OCI-LY7 (cell line): ENCODE results near the gene EIF3L. TPM values are rescaled to one million over a fixed set of nuclear protein-coding genes. Genes with fewer than 3 reads are reported as not detected.
A peak's percentile ranks its signal among the peaks of the same experiment; 100 is the strongest.

Experiments
- BruUV-seq: library from RNA; stranded (reverse); fragments of 400-500 nt; replicated peaks from 2 replicates; lab custom pipeline; 2021; lab: Mats Ljungman, UMichigan
- CTCF ChIA-PET: fragments of 300-600 bp; sonication (Branson Sonifier 250); formaldehyde crosslinking; loops from one replicate; lab custom pipeline; 2022; ENCODE audit warnings: antibody characterized with exemption; ENCODE audit not compliant: unreplicated experiment; lab: Charles Lee
- POLR2A ChIA-PET: fragments of 300-600 bp; sonication (Branson Sonifier 250); formaldehyde crosslinking; loops from one replicate; lab custom pipeline; 2022; ENCODE audit warnings: antibody characterized with exemption; lab: Charles Lee
- DNase-seq: peaks from one replicate; pipeline ENCODE4 v3.0.0-alpha.2; 2015; ENCODE audit warnings: low spot score
- H2AFZ ChIP-seq: fragments of 200-600 bp; sonication (generic), shearing (Covaris generic); 2 replicates; pipeline ENCODE4 v1.6.1; 2014; ENCODE audit warnings: mild to moderate bottlenecking, antibody characterized with exemption, low read length, moderate library complexity
- H3K27ac ChIP-seq: fragments of 200-600 bp; sonication (generic); 2 replicates; pipeline ENCODE4 v1.5.1; 2014; ENCODE audit warnings: mixed run types, low read depth, mild to moderate bottlenecking, moderate library complexity, low read length, inconsistent platforms; ENCODE audit not compliant: poor library complexity, severe bottlenecking
- H3K36me3 ChIP-seq: fragments of 200-600 bp; sonication (generic); 2 replicates; pipeline ENCODE4 v1.6.1; 2014; ENCODE audit warnings: mild to moderate bottlenecking, antibody characterized with exemption, low read length, moderate library complexity, mixed read lengths; ENCODE audit not compliant: insufficient read depth
- H3K4me1 ChIP-seq: fragments of 200-600 bp; sonication (generic); 2 replicates; pipeline ENCODE4 v1.5.1; 2014; ENCODE audit warnings: mild to moderate bottlenecking, low read length; ENCODE audit not compliant: insufficient read depth, poor library complexity, severe bottlenecking
- H3K4me2 ChIP-seq: fragments of 200-600 bp; sonication (generic); 2 replicates; pipeline ENCODE4 v1.6.1; 2014; ENCODE audit warnings: mild to moderate bottlenecking, low read length
- H3K4me3 ChIP-seq: fragments of 200-600 bp; sonication (generic); 2 replicates; pipeline ENCODE4 v1.5.1; 2014; ENCODE audit warnings: mild to moderate bottlenecking, low read depth, low read length; ENCODE audit not compliant: poor library complexity, severe bottlenecking
- H3K79me2 ChIP-seq: fragments of 200-600 bp; sonication (generic); 2 replicates; pipeline ENCODE4 v1.6.1; 2016; ENCODE audit warnings: low read depth, mild to moderate bottlenecking, low read length, moderate library complexity, mixed read lengths; ENCODE audit not compliant: insufficient read depth
- H3K9me2 ChIP-seq: fragments of 200-600 bp; sonication (generic); 2 replicates; pipeline ENCODE4 v1.6.1; 2016; ENCODE audit warnings: mild to moderate bottlenecking, low read length, mixed read lengths; ENCODE audit not compliant: insufficient read depth
- H3K9me3 ChIP-seq: fragments of 200-600 bp; sonication (generic); 2 replicates; pipeline ENCODE4 v1.6.1; 2014; ENCODE audit warnings: mild to moderate bottlenecking, mixed run types, low read length, mixed read lengths
- H4K20me1 ChIP-seq: fragments of 200-600 bp; sonication (generic); 2 replicates; pipeline ENCODE4 v1.6.1; 2014; ENCODE audit warnings: mild to moderate bottlenecking, antibody characterized with exemption, low read length, moderate library complexity, mixed read lengths; ENCODE audit not compliant: insufficient read depth
- EZH2phosphoT487 ChIP-seq: fragments of 200-600 bp; sonication (generic); IDR thresholded peaks from 2 replicates; pipeline ENCODE4 v1.6.1; 2018; ENCODE audit warnings: low read depth, borderline replicate concordance, mild to moderate bottlenecking, mixed run types, antibody characterized with exemption, low read length, moderate library complexity, mixed read lengths
- intact Hi-C: fragments of 100-400 bp; cut with micrococcal nuclease; formaldehyde crosslinking; loops from one replicate; pipeline ENCODE4 v1.10.0; 2022; ENCODE audit not compliant: unreplicated experiment
- total RNA-seq, 2 experiments: library from RNA; depleted of rRNA in 1 of 2; stranded (reverse); fragments of >200 nt in 1 of 2; shearing (Covaris generic) in 1 of 2; gene quantifications; 2 replicates each; pipeline ENCODE4 v1.2.3, GENCODE V29; 2014 to 2022
- TF ChIP-seq, protein P1 (sequence below): fragments of 200-600 bp; sonication (generic); conservative IDR thresholded peaks from 2 replicates; pipeline ENCODE4 v1.5.1; 2014; ENCODE audit warnings: mild to moderate bottlenecking, antibody characterized with exemption, low read length, moderate library complexity, mixed read lengths

Gene EIF3L
- total RNA-seq, 2 experiments from 2014 or later, result 503 to 596 TPM

DNA sequence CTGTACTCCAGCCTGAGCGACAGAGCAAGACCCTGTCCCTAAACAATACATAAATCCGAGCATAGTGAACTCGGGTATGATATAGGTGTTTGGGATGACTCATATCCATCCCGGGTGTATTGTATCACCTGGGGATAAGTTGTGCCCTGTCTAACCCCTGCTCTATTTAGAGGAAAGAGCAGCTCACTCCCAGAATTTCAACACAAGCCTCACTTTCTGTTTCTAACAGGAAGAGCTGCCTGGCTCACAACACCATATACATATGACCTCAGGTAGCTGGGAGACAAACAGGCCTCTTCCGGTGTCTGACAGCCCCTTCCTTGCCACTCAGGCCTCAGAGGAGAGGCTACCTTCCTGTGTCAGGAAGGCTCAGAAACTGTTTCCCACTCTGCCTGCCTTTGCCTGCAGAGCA is 47.0 kb downstream of the EIF3L start:
- ChIA-PET POLR2A (interaction anchor here (0.8 to 1.9 kb wide), 5 partner anchors 9 to 1005 kb away, joined by 3 to 8 read pairs (median 4); partner anchors contain the start of genes MICALL1 and POLR2F), CTCF (interaction anchor here (0.6 to 1.1 kb wide), 2 partner anchors 10 to 200 kb away, joined by 3 to 5 read pairs; partner anchors contain the start of gene MICALL1)
- Histone ChIP-seq H3K9me2 (no peaks in the 10 kb centered on the region), H4K20me1 (no peaks in the 10 kb centered on the region), H3K27ac (peak overlapping the region; percentile 75), H3K4me1 (peaks cover 21% of the 10 kb centered on the region), H2AFZ (peak overlapping the region; percentile 65), H3K4me2 (peak overlapping the region; percentile 47), H3K4me3 (peak overlapping the region; percentile 11), H3K36me3 (peaks cover 17% of the 10 kb centered on the region), H3K9me3 (no peaks in the 10 kb centered on the region), H3K79me2 (no peaks in the 10 kb centered on the region)
- TF ChIP-seq, protein P1, sequence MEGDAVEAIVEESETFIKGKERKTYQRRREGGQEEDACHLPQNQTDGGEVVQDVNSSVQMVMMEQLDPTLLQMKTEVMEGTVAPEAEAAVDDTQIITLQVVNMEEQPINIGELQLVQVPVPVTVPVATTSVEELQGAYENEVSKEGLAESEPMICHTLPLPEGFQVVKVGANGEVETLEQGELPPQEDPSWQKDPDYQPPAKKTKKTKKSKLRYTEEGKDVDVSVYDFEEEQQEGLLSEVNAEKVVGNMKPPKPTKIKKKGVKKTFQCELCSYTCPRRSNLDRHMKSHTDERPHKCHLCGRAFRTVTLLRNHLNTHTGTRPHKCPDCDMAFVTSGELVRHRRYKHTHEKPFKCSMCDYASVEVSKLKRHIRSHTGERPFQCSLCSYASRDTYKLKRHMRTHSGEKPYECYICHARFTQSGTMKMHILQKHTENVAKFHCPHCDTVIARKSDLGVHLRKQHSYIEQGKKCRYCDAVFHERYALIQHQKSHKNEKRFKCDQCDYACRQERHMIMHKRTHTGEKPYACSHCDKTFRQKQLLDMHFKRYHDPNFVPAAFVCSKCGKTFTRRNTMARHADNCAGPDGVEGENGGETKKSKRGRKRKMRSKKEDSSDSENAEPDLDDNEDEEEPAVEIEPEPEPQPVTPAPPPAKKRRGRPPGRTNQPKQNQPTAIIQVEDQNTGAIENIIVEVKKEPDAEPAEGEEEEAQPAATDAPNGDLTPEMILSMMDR, result no peak
- no peak for TF ChIP-seq EZH2phosphoT487
- intact Hi-C loops, result no loop called here
- no TSS peak for BruUV-seq
- DNase-seq, result peak; percentile 86

- CTCF ChIA-PET, result interaction anchor here (0.6 kb wide), 1 partner anchor 1009 kb away, joined by 4 read pairs; no protein-coding TSS in a partner anchor
- POLR2A ChIA-PET, result interaction anchor here (0.8 to 1.9 kb wide), 4 partner anchors 9 to 1006 kb away, joined by 3 to 7 read pairs (median 4); partner anchors contain the start of gene POLR2F
- H3K4me3 ChIP-seq, result no peak overlapping the region
Measured at GRCh38 chr22:37896939-37897338, 47.7 kb downstream of the EIF3L start.

More at GRCh38 chr22:37896939-37897338, 47.7 kb downstream of the EIF3L start:
- H3K36me3 ChIP-seq, result peaks cover 9% of the 10 kb centered on the region; the same call in 1 of the 2 replicates
- H3K27ac ChIP-seq, result peak overlapping the region; percentile 75
- peaks cover 21% of the 10 kb centered on the region for H3K4me1 ChIP-seq
- DNase-seq, result no peak
- H3K4me2 ChIP-seq, result peak overlapping the region; percentile 47
- H3K9me2 ChIP-seq, result no peaks in the 10 kb centered on the region
- TF ChIP-seq EZH2phosphoT487, result no peak
- TF ChIP-seq, protein P1, result no peak
- no TSS peak for BruUV-seq
- no peaks in the 10 kb centered on the region for H3K9me3 ChIP-seq
- intact Hi-C loops, result no loop called here
- no peaks in the 10 kb centered on the region for H4K20me1 ChIP-seq
- peak overlapping the region; percentile 65; the same call in 1 of the 2 replicates for H2AFZ ChIP-seq
- no peaks in the 10 kb centered on the region for H3K79me2 ChIP-seq
